DLD1 (cell line): ENCODE results near the gene RABAC1.
"Not testable (repeated sequence)": the region's sequence is repeated elsewhere in the genome, so short reads cannot be mapped to it uniquely, and the experiment has no call there.

Experiments used
- in situ Hi-C: cut with HindIII; loops from 2 replicates; pipeline ENCODE4 v1.10.0; 2017; ENCODE audit warnings: low sequenced_read_pairs

RABAC1 gene

DNA sequence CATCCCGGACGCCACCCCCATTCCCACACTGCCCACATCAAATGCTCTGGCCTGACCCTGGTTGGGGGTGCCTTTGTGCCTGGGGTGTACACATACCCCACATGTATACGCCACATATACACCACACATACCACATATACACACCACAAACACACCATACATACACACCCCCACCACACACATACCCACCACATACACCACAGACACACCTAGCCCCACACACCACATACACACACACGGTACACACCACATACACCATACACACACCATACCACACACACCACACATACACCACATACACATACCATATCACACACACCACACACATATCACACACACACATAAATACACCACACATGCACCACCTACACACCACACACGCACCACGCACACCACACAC lies 41.0 kb downstream of the RABAC1 start:
- in situ Hi-C loops, result no loop called here

DNA sequence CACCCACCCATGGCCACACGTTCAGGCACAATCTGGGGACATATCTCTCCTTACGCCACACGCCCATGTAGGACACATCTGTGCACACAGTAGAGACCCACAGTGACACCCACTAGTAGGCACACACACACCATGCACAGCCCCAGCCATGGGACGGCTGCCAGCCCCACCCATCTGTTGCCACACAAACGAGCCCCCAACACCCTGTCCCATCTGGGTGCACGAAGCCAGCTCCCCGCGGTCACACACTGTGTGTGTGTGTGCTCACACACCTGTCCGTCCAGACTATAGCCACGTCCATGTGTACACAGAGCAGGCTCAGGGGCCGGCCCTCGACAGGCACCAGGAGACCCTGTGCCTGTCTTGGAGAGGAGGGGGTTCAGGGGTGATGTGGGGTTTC lies 41.4 kb downstream of the RABAC1 start:
- in situ Hi-C loops, result no loop called here

DNA sequence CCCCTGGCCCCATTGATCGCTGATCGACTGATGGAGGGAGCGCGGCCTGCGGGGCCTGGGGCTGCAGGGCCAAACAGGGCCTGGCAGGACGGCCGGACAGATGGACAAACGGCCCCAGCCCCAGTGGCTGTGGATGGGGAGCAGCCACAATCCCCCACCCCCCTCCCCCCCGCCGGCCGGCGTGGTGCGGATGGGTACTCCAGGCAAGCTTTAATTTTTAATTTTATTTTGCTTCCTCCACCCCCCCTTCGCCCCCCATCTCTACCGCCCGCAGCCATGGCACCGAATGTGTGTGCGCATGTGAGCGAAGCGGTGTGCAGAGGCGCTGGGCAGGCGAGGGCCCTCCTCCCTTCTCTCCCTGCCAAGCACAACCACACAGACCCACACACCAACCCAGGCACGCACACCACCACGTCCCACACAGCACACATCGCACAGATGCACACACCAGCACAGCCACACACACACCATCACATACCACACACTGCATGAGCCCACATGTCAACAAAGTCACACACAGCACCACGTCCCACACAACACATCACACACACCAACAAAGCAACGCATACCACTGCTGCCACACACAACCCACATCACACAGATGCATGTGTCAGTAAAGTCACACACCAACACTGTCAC lies 43.2 kb downstream of the RABAC1 start:
- in situ Hi-C loops, result no loop called here

DNA sequence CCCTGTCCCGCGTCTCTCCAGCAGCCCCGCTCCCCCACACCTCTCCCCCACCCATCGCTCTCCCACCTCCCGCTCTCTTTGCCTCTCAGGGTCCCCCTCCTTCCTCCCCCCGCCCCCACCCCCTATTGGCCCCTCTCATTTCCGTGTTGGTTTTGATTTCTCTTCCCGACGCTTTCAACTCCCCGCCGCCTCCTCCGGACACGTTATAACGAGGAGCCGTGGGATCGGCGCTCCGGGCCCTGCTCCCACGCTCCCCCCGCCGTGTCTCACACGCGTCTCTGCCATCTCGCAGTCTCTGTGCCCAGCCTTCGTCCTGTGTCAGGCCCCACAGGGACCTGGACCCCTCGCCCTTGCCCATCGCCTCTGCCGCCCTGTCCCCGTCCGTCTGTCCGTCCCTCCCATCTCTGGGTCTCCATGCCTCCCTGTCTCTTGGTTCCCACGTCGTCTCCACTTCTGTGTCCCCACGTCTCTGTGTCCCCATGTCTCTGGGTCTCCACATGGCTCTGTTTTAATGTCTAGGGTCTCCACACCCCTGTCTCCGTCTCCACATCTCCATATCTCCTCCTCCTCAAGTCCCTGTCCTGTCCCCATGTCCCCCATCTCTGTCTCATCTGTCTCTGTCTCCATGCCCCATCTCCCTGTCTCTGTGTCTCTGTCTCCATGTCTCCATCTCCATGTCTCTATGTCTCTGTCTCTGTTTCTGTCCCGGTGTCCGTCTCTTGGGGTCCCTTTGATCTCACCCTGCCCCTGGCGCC lies 43.9 kb downstream of the RABAC1 start:
- in situ Hi-C loops, result no loop called here

DNA sequence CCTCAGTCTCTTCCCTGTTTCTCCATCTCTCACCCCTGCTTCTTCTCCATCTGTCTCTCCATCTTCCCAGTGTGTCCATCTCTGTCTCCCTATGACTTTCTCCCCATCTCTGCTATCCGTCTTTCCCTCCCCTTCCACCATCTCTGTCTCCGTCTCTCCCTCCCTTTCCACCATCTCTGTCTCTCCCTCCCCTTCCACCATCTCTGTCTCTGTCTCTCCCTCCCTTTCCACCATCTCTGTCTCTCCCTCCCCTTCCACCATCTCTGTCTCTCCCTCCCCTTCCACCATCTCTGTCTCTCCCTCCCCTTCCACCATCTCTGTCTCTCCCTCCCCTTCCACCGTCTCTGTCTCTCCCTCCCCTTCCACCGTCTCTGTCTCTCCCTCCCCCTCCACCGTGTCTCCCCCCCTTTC lies 44.7 kb downstream of the RABAC1 start:
- in situ Hi-C loops, result not testable (repeated sequence)

DNA sequence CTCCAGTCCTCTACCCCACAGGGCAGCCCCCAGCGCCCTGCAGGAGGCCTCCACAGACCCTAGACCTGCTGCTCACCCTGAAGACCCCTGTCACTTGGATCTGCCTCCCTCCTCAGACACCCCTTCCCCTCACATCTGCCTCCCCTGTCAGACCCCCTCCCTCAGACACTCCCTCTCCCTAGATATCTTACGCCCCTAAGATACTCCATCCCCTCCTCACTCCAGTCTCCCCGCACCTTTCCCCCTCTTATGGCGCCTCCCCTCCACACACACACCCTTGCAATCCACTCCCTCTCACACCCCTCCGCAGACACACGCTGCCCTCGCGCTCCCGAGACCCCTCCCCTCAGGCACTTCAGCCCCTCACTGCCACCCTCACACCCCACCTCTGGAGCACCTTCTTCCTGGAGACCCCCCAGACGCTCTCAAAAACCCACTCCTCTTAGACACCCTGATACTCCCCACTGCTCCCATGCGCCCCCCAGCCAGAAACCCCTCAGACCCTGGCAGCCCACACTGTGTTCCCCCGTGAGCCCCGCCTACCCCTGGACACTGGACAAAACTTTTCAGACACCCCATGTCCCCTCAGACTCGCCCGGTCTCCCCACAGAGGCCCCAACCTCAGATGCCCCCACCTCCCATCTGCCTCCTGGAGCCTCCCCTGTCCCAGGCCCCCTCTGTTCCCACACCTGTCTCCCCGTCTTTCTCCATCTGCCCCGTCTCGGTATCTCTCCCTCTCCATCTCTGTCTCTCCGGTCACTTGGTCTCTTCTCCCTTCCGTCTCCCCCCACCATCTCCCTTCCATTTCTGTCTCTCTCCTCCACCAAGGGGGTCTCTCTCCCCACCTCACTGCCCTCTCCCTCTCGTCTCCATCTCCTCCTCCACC lies 45.3 kb downstream of the RABAC1 start:
- in situ Hi-C loops, result no loop called here

DNA sequence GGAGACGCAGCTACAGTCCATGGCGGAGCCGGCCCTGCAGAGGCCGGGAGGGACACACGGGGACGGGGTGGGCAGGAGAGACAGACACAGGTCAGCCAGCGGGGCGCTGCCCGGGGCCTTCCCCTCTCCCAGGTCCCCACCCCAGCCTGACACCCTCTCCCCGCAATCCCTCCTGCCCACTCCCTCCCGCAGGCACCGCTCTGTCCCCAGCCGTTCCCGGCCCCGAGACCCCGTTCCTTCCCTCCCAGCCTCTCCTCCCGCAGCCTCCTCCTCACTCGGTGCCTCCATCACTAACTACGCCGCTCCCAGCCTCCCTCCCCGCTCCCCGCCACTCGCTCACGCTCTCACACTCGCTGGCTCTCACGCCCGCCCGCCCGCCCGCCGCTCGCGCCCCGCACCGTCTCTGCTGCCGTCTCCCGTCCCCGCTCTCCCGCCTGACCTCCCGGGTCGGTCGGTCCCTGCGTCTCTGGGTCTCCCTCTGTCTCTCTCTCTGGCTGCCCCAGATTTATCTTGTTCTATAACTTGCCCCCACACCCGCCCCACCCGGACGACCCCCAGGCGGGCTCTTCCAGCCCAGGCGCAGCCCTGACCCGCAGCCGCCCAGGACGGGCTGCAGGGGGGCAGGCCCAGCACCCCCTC lies 46.1 kb downstream of the RABAC1 start:
- in situ Hi-C loops, result no loop called here

DNA sequence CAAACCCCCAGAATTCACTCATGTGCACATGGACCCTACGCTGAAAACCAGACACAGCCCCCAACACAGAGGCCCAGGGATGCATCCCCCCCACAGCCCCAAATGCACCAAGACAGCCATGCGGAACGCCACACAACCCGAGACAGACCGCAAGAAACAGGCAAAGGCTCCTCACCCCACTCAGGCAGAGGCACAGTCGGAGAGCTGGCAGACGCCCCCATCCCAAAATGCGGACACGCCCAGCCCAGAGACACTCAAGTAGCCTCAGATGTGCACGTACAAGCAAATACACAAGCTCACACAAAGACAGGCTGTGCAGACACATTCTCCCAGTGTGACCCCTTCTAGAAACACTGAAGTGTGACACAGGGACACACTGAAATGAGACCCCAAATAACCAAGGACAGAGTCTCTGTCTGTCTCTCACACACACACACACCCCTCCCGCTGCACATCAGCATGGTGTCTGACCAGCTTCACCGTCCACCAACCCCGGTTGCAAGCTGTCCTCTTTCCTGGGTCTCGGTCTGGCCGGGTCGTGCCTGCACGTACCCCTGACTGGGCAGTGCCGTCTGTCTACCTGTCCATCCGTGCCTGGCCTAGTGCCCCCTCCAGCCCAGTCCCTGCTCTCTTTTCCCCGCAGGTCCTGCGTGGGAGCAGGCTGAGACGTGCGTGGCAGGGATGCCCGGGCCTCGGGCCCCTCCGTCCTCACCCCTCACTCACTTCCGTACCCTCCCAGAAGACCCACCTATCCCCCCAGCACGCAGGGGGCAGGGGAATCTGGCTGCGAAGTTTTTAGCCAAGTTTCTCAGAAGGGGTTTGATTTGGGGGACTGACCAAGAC lies 47.0 kb downstream of the RABAC1 start:
- in situ Hi-C loops, result no loop called here

DNA sequence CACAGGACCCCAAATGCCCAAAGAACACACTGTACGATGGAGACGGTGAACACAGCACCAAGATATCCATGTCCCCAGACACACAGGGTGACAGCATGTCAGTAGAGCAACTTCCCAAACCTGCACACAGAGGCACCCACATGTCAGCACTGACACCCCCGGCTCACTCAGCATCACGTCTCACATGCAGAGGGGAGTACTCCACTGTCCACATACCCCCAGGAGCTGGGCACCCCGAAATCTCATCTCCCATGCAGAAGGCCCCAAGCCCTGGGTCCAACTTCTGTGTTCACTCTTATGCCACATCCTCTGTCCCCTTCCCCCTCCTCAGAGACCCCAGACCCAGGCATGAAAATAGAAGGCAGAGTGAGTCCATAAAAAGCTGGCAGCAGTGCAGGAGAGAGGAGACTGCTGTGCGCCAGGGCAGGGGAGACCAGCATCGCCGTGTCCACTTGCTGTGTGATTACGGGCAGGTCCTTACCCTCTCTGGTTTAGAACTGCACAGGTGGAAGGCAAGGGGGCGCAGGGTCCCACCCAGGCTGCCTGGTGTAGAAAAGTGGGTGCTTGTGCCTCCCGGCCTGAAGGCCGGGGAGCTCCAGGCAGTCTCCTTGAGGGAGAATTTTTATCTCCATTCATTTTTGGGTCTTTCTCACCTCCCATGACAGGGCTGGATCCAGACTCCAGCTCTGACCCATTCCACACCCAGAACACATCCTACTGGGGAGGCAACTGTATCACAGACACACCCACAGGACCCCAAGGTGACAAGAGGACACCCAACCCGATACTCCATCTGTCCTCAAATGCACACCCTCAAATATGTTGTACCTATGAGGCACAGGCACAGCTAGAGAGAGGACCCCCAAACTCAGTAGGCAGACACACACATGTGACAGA lies 47.9 kb downstream of the RABAC1 start:
- in situ Hi-C loops, result no loop called here

DNA sequence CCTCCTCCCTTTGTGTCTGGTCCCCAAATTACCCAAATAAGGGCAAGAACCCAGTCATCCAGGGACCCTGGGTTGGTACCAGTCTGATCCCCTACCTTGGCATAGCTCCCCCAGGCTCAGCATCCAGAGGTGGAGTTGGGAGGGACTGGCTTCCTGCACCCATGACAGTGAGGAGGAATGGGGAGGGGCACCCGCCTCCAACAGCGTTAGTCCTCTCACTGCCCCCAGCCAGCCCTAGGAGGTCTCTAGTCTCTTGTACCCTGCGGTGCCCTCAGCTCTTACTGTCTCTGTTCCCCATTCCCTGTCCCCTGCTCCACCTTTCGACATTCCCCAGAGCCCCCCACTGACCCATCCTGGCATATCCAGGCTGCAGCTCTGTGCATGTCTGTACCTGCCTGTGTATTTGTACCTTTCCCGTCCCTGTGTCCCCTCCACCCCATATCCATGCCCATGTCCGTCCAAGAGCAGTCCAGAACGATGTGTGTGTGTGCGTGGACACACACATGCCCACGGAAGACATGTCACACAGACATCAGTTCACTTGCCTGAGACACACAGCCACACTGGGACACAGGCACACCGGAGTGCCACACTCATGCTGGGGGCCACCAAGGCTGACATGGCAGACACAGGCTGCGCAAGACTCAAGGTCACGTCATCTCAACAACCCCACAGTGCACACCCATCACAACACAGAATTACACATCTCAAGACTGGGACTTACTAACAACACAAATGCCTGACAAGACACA lies 48.7 kb downstream of the RABAC1 start:
- in situ Hi-C loops, result no loop called here

DNA sequence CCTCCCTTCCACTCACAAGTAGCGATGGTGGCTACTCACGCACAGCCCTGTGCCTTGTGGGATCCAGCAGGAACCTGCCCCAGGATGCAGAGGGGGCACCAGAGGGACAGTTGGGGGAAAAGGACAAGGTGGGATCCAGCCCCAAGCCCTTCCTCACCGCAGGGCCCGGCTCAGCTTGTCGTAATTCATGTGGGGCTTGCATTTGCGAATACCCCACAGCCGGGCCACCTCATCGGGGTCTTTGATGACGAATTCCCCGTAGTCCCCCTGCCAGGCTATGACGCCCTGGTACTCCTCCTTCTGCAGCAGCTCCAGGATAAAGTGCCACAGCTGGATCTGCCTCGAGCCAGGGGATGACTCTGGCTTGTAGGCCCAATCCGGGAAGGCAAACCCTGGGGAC lies 49.4 kb downstream of the RABAC1 start:
- in situ Hi-C loops, result no loop called here

DNA sequence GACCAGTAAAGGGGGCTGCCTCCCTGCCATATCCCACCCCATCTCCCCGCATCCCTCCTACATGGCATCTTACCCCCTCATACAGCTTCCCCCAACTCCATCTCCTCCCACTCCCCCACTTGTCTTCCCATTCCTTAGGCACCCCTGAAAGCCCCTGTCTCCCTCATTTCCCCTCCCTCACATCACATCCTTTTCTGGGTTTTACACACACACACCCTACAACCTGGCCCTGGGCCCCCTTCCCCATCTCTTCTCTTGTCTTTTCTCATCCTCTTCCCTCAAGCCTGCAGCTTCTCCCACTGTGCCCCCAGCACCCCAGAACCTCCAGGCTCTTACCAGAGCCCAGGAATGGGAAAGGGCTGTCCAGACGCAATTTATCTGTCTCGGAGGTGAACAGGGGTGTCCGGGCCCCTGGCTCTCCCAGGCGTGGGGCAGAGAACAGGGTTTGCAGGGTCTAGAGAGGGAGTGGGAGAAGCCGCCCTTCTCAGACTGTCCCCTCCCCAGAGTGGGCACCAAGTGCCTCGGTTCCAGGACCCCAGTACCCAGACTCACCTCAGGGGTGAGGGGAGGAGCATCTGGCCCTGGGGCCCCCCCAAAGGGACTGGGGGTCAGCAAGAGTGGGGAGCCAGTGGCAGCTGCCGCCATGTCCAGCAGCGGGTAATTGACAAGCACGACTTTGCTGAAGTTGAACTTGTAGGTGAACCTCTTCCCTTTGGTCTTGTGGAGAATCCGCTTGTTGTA lies 50.2 kb downstream of the RABAC1 start:
- in situ Hi-C loops, result no loop called here

DNA sequence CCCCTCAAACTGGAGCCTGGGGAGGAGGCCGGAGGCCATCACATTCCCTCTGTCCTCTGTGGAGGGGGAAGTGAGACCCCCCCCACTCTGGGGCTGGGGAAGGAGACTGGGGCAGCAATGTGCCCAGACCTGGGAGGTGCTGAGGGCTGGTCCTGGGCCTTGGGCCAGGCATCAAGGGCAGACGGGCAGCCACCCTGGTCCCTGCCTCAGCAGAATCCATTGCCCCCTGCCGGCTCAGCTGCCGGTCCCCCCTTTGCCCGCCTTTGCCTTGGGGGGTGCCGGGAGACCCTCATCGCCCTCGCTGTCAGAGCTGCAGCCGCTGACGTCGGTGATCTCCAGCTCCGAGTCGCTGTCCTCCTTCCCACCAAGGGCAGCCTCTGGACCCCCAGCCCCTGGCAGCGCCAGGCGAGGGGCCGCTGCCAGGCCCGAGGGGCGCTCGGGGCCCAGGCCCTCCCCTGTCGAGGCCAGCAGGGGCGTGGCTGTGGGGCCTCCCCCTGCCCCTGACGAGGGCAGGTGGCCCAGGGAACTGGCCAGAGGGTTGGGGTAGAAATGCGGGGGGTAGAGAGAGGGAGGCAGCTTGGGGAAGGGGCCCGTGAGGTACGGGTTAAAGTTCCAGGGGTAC lies 51.0 kb downstream of the RABAC1 start:
- in situ Hi-C loops, result no loop called here

DNA sequence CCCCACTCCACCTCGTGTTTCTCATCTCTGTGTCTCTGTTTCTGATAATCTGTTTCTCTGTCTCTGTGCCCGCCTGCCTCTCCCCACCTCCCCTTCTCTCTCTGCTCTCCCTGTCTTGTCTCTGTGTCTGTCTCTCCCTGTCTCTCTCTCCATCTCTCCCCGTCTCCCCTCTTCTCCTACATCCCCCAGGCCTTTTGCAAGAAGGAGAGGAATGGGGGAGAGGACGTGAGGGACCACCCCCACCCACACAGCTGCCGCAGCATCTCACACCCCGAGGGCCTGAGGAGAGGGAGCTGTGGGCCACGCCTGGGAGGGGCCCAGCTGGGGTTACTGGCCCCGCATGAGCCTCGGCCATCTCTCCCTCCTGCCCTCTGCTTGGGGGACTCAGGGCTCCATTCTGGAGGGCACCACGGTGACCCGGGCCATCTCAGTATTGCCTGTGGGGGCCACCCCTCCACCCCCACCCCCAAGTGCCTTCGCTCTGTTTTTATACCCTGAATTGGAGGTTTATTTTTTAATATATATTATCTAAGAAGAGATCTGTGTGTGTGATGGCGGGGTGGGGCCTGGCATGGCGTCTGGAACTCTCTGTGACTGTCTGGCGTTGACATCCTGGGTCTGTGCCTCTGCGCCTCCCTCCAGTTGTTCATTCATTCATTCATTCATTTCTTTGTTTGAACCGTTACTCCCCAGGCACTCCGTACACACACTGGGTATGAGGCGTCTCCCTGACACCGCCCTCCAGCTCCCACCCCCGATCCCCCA lies 52.0 kb downstream of the RABAC1 start:
- in situ Hi-C loops, result no loop called here
